Measurements from ENCODE around the gene AADACL3.

The AADACL3 gene

GRCh38 chr1:12696658-12697057 lies 19.3 kb upstream of the AADACL3 start:
- Histone ChIP-seq H3F3A (ENCODE audit: insufficient read depth, low read length) (no peaks in the 10 kb centered on the region), H3K4me1 (ENCODE audit: insufficient read depth, low read length, severe bottlenecking) (no peaks in the 10 kb centered on the region), H3K79me2 (ENCODE audit: insufficient read depth, low read length) (no peaks in the 10 kb centered on the region), H2AFZ (ENCODE audit: low read length) (no peak overlapping the region), H3K27me3 (ENCODE audit: insufficient read depth, low read length) (no peaks in the 10 kb centered on the region), H3K36me3 (ENCODE audit: insufficient read depth, low read length) (no peaks in the 10 kb centered on the region), H3K27ac (ENCODE audit: low read depth, low read length, poor library complexity, severe bottlenecking) (no peak overlapping the region), H3K4me2 (ENCODE audit: low read length) (no peak overlapping the region), H3K9me3 (ENCODE audit: low read length) (no peaks in the 10 kb centered on the region), H3K9me2 (ENCODE audit: low read depth, low read length) (no peaks in the 10 kb centered on the region), H4K20me1 (ENCODE audit: insufficient read depth, low read length) (no peaks in the 10 kb centered on the region), H3K4me3 (ENCODE audit: low read depth, low read length, poor library complexity, severe bottlenecking) (no peak overlapping the region), H3K9ac (ENCODE audit: low read length) (no peak overlapping the region)
- no peak for TF ChIP-seq CTCF (IDR thresholded peaks at IDR 0.05; ENCODE audit: low read length)
- no peak for TF ChIP-seq EZH2 (IDR thresholded peaks at IDR 0.05; ENCODE audit: borderline replicate concordance, low read length)

GRCh38 chr1:12697397-12697796 lies 18.5 kb upstream of the AADACL3 start:
- Histone ChIP-seq H3F3A (ENCODE audit: insufficient read depth, low read length) (no peaks in the 10 kb centered on the region), H3K79me2 (ENCODE audit: insufficient read depth, low read length) (no peaks in the 10 kb centered on the region), H4K20me1 (ENCODE audit: insufficient read depth, low read length) (no peaks in the 10 kb centered on the region), H2AFZ (ENCODE audit: low read length) (no peak overlapping the region), H3K4me2 (ENCODE audit: low read length) (no peak overlapping the region), H3K4me1 (ENCODE audit: insufficient read depth, low read length, severe bottlenecking) (no peaks in the 10 kb centered on the region), H3K9me3 (ENCODE audit: low read length) (no peaks in the 10 kb centered on the region), H3K9ac (ENCODE audit: low read length) (no peak overlapping the region), H3K36me3 (ENCODE audit: insufficient read depth, low read length) (no peaks in the 10 kb centered on the region), H3K27ac (ENCODE audit: low read depth, low read length, poor library complexity, severe bottlenecking) (no peak overlapping the region), H3K9me2 (ENCODE audit: low read depth, low read length) (no peaks in the 10 kb centered on the region), H3K4me3 (ENCODE audit: low read depth, low read length, poor library complexity, severe bottlenecking) (no peak overlapping the region), H3K27me3 (ENCODE audit: insufficient read depth, low read length) (no peaks in the 10 kb centered on the region)
- no peak for TF ChIP-seq CTCF (IDR thresholded peaks at IDR 0.05; ENCODE audit: low read length)
- TF ChIP-seq EZH2 (IDR thresholded peaks at IDR 0.05; ENCODE audit: borderline replicate concordance, low read length): no peak

- Histone ChIP-seq H3K9me3 (ENCODE audit: low read length) (no peaks in the 10 kb centered on the region), H2AFZ (ENCODE audit: low read length) (no peak overlapping the region), H3F3A (ENCODE audit: insufficient read depth, low read length) (no peaks in the 10 kb centered on the region), H3K9me2 (ENCODE audit: low read depth, low read length) (no peaks in the 10 kb centered on the region), H3K9ac (ENCODE audit: low read length) (no peak overlapping the region), H3K27me3 (ENCODE audit: insufficient read depth, low read length) (no peaks in the 10 kb centered on the region; the same call in 1 of the 2 replicates), H3K4me2 (ENCODE audit: low read length) (no peak overlapping the region), H3K4me3 (ENCODE audit: low read depth, low read length, poor library complexity, severe bottlenecking) (no peak overlapping the region), H4K20me1 (ENCODE audit: insufficient read depth, low read length) (no peaks in the 10 kb centered on the region), H3K4me1 (ENCODE audit: insufficient read depth, low read length, severe bottlenecking) (no peaks in the 10 kb centered on the region), H3K27ac (ENCODE audit: low read depth, low read length, poor library complexity, severe bottlenecking) (no peak overlapping the region), H3K79me2 (ENCODE audit: insufficient read depth, low read length) (no peaks in the 10 kb centered on the region), H3K36me3 (ENCODE audit: insufficient read depth, low read length) (no peaks in the 10 kb centered on the region)
- no peak for TF ChIP-seq EZH2 (IDR thresholded peaks at IDR 0.05; ENCODE audit: borderline replicate concordance, low read length)
- TF ChIP-seq CTCF (IDR thresholded peaks at IDR 0.05; ENCODE audit: low read length): no peak
These were observed 12.0 kb upstream of the AADACL3 start for GRCh38 chr1:12703821-12704451.
